D341Med (cell line): Measurements from ENCODE around the gene AQP12B.

ENCODE experiments used
- DNase-seq: peaks from one replicate; pipeline ENCODE4 v3.0.0; 2012; ENCODE audit warnings: low spot score

Gene AQP12B

DNA sequence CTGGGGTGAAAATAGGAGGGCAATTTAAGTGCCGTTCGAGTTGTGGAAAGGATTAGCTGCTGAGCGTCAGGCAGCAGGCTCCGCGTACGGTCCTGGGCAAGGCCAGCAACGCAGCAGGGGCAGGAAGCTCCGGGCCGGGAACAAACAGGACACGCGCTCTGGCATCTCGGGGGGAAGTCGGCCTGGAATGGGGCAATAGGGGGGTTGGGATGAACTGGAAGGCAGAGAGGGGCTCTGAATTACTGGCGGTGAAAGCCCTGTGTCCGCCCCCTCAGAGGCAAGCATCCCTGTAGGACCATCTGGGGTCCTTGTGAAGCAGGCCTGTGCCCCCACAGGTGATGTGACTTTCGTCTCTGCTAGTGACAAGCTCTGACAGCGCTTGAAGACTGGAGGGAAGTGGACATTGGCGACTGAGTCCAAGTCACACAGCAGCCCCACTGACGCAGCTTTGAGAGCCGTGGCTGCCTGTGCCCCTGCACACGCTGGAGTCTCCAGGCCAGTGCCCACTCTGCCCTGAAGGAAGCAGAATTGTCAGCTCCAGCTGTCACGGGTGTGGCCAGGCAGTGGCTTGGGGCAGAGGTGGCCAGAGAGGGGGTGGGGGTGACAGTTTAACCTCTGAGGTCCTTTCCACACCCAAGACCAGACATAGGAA, 35.1 kb downstream of the AQP12B start:
- peak; percentile 30 for DNase-seq

GRCh38 chr2:240646900-240647502, 35.7 kb downstream of the AQP12B start:
- DNase-seq = peak; percentile 37

- no peak for DNase-seq
Measured at GRCh38 chr2:240646176-240646899, 36.3 kb downstream of the AQP12B start.

- no peak for DNase-seq
Measured at GRCh38 chr2:240645801-240646175, 36.9 kb downstream of the AQP12B start.

- DNase-seq = no peak
Measured at GRCh38 chr2:240645346-240645745, 37.3 kb downstream of the AQP12B start.

GRCh38 chr2:240644859-240645301, 37.8 kb downstream of the AQP12B start:
- DNase-seq = peak; percentile 24

DNA sequence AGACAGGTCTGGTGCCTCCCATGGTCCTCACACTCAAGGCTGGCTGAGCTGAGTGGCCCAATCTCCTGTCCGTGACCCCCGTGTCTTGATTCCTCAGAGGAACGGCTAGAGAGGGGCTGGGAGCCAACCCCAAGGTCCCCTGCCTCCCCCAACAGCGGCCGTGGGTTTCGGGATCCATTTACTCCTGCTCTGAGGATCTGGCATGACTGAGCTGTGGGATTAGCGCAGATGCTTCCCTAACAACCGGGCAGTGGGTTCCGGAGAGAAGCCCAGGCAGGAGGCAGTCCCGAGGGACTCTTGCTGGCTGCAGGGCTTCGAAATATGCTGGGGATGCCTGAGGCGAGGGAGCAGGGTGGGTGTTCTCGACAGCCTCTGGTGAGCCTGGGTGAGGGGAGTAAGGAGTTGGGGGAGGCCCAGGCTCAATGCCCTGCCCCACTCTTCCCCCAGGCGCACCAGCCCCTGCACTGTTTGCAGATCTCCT, 38.5 kb downstream of the AQP12B start:
- DNase-seq = peak; percentile 45

GRCh38 chr2:240643811-240644150, 38.9 kb downstream of the AQP12B start:
- DNase-seq = no peak

DNA sequence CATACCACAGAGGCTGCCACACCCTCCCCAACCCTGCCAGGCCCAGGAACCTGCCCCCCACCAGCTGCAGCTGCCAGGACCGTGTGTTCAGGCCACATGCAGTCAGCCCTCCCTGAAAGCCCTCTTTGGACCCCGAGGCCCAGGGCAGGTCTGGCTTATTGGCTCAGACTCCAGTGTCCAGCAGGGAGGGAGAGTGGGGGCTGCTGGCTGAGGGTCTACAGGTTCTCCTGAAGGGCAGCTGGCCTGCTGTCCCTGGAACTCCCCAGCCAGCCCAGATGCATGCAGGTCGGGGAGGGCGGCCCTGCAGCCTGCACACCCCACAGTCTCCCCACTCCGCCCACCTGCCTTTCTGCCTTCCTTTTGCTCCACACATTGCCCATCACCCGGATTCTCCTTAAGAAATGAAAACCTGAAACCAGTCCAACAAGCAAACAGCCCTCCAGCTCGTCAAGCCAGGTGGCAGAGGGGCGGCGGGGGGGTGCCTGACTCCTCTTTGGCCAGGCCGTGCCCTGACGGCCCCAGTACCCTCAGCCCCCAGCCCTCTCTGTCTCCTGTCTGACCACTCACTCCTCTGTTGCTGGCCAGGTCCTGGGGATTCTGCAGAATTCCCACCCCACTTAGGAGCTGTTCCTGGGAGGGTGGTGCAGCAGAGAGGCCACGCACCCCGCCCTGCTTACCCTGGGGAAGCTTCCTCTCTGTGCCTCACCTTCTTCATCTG, 39.4 kb downstream of the AQP12B start:
- DNase-seq = no peak

DNA sequence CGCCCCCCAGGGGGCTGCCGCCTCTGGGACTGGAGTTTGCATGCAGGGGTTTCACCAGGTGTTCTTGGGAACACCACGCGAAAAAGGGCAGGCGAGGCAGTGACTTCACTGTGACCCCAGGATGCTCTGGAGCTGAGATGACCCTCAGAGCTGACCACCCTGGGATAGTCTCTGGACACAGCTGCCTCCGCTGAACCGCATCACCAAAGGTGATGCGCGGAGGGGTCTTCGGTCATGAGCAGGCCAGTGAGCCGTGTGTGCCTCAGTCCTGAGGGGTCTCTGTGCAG, 39.9 kb downstream of the AQP12B start:
- DNase-seq = peak; percentile 29

- peak; percentile 32 for DNase-seq
Measured at GRCh38 chr2:240642061-240642805, 40.5 kb downstream of the AQP12B start.

- peak; percentile 79 for DNase-seq
Measured at GRCh38 chr2:240640939-240641338, 41.7 kb downstream of the AQP12B start.

DNA sequence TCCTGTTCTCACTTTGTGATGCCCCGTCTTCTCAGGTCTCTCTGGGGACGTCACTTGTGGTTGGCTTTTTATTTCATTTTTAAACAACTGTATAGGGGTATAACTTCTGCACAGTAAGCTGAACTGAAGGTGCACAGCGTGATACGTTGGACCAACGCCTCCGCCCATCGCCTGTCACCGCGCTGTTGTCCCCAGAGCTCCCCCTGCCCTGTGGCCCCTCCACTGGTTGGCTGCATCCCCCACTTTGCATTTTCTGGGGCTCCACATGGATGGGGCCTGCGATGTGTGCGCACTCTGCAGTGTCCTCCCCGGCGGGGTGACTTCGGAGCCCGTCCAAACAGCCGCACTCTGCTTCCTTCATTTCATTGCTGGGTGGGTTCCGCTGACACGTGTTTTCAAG, 43.1 kb downstream of the AQP12B start:
- no peak for DNase-seq

DNA sequence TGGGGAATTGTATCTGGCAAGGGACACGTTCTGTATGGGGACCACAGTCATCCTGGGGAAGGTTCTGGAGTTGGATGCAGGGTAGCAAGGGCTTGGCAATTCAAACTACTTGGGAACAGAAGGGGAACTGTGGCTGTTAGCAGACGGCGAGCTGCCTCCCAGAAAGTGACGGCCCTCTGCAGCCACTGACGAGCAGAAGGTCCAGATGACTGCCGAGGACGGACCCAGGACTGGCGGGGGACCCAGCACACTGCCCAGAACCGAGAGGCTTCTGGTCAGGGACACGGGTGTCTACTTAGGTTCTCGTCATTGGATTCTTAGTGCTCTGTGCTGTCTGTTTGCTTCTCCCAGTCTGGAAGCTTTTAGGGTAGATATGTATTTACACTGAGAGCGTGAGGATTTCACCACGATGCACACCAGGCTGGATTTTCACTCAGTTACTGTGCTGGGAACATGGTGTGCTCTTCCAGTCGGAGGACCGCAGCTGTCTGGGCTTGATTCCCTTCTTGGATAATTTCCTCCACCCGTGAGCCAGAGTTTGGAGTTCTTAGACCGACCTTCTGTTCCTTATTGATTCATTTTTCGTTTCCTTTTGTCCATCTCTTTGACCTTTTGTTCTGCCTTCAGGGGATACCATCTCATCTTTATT, 44.0 kb downstream of the AQP12B start:
- no peak for DNase-seq

DNA sequence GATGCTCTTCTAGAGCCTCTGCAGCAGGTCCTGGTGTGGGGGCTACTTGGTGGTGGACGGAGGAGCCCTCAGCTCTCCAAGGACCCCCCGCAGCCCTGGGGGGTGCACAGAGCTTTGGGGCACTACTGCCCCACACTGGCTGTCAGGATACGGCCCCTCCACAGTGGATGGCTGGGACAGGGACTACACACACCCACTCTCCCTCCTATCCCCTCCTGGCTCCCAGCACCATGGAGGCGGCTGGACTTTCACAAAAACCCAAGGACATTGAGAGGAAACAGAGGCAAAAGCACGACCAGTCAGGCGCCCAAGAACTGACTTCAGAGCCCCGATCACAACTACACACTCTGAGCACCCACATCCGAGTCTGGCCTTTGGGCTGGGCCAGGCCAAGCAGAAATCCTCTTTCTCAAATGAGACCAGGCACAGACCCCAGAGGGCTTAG, 44.8 kb downstream of the AQP12B start:
- peak; percentile 7 for DNase-seq

DNA sequence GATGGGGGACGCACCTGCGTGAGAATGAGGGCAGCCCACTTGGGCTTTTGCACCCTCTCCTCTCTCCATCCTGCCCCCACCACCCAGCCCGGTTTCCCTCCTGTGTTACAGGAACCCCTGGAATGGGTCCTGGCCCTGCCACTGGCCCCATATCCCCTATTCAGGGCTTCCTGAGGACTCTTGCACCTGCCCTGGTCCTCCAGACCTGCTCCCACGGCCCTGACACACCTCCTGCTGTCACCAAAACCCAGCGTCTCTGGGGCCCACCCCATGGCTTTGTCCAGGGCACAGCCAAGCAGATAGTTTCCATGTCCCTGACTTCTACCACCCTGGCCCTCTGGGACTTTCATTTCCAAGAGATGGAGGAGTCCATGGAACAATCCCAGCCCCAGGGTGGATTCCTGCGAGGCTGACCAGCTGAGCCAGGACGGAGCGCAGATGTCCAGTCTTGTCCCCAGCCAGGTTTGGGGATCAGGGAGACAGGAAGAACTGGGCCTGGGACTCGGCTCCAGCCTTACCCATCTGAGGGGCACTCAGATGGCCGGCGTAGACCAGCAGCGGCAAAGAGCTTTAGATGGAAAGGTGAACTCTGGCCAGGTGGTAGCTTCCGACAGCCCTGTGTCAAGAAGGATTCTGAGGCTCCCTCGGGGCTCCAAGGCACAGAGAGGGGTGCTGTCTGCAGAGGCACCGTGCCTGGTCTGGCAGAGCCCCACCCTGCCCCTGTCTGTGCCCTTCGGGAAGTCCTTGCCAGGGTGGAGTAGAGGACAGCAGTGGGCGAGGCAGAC, 45.4 kb downstream of the AQP12B start:
- peak; percentile 14 for DNase-seq

DNA sequence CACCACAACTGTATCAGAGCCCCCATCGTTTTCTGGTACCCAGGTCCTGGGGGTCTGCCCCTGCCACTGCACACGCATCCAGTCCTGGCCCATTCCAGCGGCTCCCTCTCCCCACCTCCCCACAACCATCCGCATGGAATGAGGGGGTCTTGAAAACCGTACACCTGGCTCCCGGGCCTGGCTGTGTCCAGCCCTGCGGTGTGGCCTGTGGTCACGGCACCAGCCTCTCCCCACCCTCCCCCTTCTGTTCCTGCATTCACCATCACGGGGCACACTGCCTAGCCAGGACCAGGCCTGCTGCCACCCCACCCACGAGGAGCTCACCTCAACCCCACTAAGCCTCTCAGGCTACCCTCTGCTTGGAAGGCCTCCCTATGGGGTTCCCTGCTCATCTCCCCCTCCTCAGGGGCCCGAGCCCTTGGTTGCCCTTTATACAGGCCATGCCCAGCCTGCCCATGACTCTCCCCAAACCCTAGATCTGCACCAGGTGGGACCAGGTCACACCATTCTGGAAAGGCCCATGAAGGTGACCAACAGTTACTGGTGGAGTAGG, 46.0 kb downstream of the AQP12B start:
- DNase-seq = peak; percentile 10

DNA sequence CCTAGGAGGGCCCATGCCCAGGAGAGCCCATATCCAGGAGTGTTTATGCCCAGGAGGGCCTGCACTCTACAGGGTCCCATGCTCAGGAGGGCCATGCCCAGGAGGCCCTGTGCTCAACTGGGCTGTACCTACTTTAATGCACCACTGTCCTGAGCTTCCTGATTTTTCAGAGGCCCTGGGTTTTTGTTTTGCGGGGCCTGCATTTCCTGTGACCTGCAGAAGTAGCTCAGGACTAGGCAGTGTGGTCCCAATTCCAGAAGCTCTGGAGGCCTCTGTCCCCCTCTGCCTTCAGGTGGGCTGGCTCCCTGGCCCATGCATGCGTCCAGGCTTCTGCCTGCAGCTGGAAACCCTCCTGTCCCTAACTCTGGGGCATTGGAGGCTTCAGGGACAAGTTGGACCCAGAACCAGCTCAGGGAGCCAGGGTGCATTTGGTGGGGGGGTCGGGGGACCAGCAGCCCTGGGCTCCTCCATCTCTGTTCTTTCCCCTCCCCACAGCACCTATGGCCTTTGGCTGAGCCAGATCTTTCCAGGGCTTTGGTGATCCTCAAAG, 46.6 kb downstream of the AQP12B start:
- peak; percentile 4 for DNase-seq

DNA sequence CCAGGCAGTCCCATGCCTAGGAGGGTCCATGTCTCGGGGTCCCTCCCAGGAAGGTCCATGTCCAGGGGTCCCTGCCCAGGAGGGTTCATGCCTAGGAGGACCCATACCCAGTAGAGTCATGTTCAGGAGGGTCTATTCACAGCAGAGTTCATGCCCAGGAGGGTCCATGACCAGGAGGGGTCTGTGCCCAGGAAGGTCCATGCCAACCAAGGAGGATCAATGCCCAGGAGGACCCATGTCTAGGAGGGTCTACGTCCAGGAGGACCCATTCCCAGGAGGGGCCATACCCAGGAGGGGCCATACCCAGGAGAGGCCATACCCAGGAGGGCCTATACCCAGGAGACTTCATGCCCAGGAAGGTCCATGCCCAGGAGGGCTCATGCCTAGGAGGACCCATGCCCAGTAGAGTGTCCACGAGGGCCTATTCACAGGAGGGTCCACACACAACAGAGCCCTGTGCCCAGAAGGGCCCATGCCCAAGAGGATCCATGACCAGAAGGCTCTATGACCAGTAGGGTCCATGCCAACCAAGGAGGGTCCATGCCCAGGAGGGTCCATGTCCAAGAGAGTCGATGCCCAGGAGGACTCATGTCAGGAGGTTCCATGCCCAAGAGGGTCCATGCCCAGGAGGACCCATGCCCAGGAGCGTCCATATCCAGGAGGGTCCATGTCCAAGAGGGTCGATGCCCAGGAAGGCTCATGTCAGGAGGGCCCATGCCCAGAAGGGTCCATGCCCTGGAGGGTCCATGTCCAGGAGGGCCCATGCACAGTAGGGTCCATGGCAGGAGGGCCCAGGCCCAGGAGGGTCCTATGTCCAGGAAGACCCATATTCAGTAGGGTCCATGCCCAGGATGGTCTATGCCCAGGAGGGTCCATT, 47.3 kb downstream of the AQP12B start:
- DNase-seq = peak; percentile 11
